Right renal pelvis (tissue), 4 donors: ENCODE data around the gene CTF1. TPM values are rescaled to one million over a fixed set of nuclear protein-coding genes. Genes with fewer than 3 reads are reported as not detected.
"Not testable (repeated sequence)": the region's sequence is repeated elsewhere in the genome, so short reads cannot be mapped to it uniquely, and the experiment has no call there.

Experiments used
- DNase-seq, 4 donors: peaks; one replicate each; pipeline ENCODE4 v3.0.0-alpha.2; 2013; ENCODE audit warnings: low read depth in 4 of 4, low spot score in 3 of 4, missing footprints in 1 of 4
- polyA plus RNA-seq, 4 donors: library from polyadenylated mRNA; unstranded; fragments of 120-200 nt; gene quantifications; one replicate each; pipeline ENCODE4 v1.2.1, GENCODE V29; 2013; ENCODE audit not compliant: insufficient read length in 4 of 4

The CTF1 gene
- polyA plus RNA-seq, 4 donors, result 6.6 to 7.5 (median 7.3) TPM

DNA sequence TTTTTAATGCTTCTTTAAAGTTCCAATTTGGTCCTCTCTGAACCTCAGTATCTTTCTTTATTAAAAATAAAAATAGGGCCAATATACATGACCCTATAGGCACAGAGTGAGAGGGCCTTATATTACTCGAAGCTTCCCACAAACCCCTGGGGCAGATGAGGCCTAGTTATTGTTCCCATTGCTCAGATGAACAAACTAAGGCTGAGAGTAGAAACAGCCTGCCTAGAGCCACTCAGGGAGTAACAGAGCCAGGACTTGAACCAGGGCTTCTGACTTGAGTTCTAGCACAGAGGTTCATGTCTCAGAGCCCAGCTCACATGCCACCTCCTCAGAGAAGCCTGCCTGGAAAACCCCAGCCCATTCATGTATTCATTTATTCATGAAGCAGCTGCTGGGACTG lies 10.3 kb upstream of the CTF1 start:
- no peak for DNase-seq

DNA sequence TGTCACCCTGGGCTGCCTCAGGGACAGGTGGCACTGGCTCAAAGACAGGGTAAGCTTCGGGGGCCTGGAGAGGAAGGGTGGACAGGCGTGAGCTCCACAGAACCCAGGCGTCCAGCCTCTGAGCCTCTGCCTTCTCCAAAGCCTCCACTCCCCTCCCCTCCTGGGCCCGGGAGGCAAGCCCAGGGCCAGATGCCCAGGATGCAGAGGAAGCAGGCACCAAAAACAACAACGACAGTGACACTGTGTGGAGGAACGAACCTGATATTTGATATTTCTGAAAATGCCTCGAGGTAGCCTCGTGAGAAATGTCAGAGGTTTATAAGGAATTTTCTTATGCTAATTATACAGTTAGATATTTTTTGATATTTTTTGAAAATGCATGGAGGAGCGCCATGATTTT lies 8.5 kb upstream of the CTF1 start:
- DNase-seq, result no peak

DNA sequence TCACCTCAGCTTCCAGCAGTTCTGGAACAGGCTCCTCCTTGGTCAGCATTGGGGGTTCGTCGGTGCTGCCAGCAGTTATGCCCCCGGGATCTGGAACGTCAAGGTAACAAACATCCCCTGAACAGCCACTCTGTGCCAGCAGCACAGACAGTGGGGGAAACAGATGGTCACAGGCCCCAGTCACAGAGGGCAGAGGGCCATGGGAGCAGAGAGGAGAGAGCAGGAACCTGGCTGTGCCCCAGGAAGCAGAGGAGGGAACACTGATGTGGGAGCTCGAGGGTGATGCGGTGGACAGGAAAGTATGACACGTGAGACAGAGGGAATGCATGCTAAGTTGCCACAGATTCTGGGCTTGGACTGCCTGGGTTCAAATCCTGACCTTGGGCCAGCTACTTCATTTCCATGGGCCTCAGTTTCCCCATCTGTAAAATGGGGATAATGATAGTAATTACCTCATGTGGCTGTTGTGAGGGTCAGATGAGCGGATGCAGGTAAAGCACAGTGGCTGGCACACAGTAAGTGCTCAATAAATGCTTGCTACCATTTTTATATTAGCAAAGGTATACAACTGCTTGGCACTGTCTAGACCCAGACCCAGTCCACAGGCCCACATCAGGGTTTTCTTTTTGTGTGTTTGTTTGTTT lies 7.4 kb upstream of the CTF1 start:
- DNase-seq, result no peak

DNA sequence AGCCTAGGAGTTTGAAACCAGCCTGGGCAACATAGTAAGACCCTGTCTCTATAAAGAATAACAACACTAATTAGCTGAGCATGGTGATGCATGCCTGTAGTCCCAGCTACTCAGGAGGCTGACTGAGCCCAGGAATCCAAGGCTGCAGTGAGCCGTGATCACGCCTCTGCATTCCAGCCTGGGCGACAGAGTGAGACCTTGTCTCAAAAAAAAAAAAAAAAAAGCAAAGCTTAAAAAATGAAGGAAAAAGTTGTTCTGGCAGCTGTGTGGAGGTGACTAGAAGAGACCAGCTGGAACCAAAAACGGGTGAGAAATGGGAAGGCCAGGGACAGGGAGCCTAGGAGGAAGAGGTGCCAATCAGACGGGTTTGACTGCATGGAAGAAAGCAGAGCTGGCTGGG lies 6.7 kb upstream of the CTF1 start:
- DNase-seq, result no peak

DNA sequence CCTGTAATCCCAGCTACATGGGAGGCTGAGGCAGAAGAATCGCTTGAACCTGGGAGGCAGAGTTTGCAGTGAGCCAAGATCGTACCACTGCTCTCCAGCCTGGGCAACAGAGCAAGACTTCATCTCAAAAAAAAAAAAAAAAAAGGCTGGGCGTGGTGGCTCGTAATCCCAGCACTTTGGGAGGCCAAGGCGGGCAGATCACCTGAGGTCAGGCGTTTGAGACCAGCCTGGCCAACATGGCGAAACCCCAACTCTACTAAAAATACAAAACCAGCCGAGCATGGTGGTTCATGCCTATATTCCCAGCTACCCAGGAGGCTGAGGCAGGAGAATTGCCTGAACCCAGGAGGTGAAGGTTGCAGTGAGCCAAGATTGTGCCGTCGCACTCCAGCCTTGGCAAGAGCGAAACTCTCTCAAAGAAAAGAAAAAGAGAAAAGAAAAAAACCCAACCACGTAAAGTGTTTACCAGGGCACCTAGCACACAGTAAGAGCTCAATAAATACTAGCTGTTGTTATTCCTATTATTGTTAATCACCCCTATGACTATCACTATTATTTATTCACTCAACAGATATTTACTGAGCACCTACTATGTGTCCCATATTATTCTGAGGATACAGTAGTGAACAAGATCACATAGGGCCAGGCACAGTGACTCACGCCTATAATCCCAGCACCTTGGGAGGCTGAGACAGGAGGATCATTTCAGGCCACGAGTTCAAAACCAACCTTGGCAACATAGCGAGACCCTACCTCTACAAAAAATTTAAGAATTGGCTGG lies 5.2 kb upstream of the CTF1 start:
- not testable (repeated sequence) for DNase-seq

DNA sequence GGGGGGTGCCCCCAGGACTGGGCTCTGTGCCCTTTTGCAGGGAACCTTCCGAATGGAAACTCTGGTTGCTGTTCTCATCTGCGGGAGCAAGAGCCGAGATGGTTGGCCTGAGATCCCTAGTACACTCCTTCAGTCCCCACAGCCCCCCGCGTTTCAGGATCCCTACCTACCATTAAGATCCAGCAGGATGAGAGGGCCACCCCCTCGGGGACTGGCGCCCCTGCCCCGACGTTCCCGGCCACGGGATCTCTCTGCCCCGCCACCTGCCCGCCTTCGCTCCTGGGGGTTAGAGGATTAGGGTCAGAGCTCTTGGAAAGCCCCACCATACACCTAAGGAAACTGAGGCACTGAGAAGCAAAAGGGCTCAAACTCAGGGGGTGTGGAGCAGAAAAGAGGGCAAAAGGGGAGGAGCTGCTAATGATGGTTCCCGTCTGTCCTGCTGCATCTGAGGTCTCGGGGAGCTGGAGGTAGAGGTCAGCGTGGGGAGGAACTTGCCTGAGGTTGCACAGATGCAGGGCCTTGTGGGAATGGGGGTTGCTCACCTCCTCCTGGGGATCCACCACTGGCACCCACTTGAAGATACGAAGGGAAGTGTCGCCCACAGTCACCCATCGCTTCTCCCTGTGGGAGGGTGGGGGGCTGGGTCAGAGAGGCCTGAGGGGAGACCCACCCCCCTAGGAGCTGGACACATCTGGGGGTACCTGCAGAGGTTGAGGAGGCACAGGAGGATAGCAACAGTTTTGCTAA lies 3.6 kb upstream of the CTF1 start:
- no peak for DNase-seq

DNA sequence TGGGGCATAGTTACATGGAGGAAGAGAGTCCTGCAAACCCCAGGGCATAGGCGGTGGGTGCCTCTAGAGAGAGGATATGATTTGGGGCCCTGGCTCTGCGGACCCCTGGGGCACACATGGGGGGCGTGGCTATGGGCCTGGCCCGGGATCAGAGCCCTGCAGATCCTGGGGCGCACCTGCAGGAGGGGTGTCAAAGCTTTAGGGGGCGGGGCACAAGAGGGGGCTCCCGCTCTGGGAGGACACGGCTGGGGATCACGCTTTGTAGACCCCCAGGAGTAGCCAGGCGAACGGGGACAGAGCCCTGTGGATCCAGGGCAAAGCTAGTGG lies 3.0 kb upstream of the CTF1 start:
- DNase-seq, result no peak

DNA sequence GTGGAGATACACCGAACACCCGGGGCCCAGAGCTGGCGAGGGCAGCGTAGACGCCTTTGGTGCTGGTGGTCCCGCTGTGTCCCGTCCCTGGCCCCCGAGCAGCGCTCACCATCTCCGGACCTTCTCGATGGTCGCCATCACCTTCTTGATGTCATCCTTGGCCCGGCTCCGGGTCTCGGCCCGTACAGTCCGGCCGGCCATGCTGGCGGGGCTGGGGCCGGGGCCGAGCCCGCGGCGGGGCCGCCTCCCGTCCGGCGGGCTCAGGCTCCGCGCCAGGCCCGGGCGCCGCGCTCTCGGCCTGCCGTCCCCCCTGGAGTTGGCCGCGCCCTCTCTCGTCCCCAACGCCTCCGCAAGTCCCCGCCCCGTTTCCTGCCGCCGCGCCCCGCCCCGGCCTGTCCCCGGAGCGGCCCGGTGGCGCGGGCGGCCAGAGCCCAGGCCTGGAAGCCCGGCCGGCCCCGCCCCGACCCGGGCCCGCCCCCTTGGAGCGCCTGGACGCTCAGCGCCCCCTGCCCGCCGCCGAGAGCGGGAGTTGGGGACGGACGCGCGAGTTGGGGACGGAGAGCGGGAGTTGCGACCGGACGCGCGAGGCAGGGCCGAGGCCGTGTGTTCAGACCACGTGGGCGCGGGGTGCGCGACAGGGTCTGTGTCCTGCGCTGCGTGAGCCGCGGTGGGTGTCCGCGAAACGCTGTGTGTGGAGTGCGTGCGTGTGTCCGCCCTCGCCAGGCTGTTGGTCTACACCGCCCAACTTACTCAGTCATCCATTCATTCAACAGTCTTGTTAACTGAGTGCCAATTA lies 2.5 kb upstream of the CTF1 start, which contains the start of gene BCL7C:
Gene BCL7C, minus strand, starts transcription at position 334 of the 796 bp plus-strand sequence. Its CDS starts 133 bp downstream, at position 201.
- DNase-seq, result peak; percentile 79 to 90 (median 88)

DNA sequence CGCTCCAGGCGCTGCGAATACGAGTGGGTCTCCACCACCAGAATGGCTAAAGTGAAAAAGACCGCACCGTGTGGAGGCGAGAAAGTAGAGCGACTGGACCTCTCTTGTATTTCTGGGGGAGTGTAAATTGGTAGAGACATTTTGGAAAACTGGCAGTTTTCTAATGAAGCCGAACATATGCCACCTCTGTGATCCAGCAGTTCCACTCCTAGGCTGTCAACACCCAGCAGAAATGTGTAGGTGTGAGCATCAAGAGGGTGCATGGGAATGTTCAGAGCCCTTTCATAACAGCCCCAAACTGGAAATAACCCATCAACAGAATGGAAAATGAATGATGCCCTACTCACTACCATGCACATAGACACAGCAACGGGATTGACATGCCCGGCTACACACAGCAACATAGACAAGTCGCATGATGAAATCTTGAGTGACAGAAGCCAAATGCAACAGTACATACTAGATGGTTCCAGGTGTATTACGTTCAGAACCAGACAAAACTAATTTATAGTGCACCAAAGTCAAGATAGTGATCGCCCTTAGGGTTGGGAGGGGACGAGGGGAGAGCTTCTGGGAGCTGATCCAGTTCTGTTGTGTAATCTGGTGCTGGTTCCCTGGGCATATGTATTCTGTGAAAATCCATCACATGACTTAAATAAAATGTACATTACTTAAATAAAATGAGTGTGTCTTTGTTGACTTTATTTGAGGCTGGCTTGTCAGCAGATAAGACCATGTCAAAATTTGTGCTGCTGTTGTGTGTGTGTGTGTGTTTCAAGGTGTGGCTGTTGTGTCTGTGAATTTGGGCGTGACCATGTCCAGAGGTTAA lies 1.7 kb upstream of the CTF1 start:
- DNase-seq, result no peak

DNA sequence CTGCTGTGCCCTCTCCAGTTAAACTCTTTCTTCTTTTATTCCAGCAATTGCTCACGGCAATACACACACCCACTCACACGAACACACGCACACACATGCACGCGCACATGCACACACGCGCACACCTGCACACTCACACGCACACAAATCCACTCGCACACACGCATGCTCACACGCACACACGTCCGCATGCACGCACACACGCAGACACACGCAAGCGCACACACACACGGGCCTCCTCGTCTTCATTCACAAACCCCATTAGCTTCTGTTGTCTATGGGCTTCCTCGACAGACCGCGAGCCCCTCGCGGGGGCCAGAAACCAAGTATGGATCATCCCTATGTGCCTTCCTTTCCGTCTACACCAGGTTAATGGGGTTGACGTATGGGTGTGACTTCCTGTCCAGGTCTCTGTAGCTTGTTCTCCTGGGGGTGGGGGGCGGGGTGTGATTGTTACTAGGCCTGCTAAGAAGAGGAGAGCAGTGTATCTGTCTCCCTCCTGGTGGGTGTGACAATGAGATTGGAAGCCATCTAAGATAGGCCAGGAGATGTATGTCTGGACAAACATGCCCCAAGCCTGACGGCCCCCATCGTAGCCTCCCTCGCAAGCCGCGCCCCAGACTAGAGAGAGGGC lies 670 bp upstream of the CTF1 start:
- DNase-seq, result peak in 1 of 4 donors; percentile 43

DNA sequence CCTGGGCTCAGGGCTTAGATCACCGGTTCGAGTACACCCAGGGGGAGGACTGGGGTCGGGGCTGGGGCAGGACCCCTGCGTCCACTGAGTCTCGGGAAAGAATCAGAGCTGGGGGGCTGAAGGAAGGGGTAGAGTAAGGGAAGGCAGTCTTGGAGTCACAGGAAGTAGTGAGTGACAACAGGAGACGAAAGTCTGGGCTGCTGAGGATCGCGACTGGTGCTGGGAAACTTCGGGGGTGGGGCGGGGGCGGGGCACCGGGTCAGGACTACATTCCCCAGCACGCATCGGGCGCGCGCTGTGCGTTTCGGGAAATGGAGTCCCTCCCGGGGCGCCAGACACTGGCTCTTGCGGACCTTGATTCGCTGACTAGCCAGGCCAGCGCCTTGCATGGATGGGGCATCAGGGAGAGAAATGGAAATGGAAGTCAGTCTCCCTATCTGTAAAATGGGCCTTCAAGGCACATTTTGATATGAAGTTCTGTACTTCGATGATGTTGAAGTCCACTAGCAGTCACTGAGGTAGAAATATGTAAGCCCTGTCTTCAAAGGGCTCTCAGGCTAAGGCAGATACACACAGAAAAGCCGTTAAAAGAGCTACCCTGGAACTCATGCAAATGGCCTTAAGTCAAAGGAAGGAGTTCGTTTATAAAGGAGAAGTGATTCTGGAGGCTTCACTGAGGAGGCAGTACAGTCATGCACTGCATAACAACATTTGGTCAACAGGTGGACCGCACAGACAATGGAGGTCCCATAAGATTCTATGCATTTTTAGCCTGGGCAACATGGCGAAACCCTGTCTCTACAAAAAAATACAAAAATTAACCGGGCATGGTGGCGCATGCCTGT lies 697 bp downstream of the CTF1 start:
- DNase-seq, result peak; percentile 79 to 86 (median 82)

DNA sequence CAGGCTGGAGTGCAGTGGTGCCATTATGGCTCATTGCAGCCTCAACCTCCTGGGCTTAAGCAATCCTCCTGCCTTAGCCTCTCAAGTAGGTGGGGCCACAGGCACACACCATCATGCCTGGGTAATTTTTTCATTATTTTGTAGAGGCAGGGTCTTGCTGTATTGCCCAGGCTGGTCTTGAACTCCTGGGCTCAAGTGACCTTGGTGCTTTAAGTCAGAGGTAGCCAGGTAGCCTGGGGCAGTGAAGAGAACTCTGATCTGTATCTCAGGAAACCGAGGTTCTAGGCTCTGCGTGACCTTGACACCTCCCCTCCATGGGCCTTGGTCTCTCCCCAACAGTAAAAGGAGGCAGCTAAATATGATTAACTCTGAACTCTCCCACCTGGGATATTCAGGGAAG lies 3.4 kb downstream of the CTF1 start:
- DNase-seq, result no peak

DNA sequence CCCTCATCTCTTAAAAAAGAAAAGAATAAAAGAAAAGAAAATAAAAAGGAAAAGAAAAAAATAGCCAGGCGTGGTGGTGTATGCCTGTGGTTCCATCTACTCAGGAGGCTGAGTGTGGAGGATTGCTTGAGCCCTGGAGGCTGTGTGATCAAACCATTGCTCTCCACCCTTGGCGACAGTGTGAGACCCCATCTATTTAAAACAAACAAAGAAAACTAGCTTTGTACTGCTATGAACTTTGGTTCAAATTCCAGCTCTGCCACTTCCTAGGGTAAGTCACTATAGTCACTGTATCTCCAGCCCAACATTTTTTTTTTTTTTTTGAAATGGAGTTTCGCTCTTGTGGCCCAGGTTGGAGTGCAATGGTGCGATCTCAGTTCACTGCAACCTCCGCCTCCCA lies 4.2 kb downstream of the CTF1 start:
- no peak for DNase-seq

DNA sequence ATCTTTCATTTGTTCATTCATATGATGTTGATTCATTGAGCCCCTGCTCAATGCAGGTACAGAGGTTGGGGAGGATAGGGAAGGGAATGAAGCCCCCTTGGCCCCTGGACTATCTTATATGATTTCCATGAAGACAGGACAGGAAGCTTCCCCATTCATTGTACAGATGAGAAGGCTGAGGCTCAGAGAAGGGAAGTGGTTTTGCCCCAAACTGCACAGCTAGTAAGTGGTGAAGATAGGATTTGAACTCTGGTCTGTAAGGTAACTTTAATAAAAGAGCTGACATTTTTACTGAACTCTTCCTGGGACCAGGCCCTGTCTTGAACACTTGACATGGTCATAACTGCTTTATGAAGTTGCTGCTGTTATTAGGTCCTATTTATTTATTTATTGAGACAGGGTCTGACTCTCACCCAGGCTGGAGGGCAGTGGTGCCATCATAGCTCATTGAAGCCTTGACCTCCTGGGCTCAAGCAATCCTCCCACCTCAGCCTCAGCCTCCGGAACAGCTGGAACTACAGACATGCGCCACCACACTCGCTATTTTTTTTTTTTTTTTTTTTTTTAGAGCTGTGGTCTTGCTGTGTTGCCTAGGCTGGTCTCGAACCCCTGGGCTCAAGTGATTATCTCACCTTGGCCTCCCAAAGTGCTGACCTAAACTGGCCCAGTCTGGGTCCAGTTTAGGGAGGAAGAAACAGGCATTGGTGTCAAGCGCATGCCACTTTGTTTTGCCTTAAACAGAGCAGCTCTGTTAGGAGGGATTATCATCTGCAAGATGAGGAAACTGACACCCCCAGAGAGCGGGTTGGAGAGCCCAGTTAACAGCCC lies 5.0 kb downstream of the CTF1 start:
- DNase-seq, result no peak

DNA sequence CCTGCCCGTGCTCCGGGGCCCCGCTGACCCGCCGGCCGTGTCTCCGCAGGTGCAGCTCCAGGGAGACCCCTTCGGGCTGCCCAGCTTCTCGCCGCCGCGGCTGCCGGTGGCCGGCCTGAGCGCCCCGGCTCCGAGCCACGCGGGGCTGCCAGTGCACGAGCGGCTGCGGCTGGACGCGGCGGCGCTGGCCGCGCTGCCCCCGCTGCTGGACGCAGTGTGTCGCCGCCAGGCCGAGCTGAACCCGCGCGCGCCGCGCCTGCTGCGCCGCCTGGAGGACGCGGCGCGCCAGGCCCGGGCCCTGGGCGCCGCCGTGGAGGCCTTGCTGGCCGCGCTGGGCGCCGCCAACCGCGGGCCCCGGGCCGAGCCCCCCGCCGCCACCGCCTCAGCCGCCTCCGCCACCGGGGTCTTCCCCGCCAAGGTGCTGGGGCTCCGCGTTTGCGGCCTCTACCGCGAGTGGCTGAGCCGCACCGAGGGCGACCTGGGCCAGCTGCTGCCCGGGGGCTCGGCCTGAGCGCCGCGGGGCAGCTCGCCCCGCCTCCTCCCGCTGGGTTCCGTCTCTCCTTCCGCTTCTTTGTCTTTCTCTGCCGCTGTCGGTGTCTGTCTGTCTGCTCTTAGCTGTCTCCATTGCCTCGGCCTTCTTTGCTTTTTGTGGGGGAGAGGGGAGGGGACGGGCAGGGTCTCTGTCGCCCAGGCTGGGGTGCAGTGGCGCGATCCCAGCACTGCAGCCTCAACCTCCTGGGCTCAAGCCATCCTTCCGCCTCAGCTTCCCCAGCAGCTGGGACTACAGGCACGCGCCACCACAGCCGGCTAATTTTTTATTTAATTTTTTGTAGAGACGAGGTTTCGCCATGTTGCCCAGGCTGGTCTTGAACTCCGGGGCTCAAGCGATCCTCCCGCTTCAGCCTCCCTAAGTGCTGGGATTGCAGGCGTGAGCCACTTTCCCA lies 5.9 kb downstream of the CTF1 start:
- DNase-seq, result peak in 1 of 4 donors; percentile 70

DNA sequence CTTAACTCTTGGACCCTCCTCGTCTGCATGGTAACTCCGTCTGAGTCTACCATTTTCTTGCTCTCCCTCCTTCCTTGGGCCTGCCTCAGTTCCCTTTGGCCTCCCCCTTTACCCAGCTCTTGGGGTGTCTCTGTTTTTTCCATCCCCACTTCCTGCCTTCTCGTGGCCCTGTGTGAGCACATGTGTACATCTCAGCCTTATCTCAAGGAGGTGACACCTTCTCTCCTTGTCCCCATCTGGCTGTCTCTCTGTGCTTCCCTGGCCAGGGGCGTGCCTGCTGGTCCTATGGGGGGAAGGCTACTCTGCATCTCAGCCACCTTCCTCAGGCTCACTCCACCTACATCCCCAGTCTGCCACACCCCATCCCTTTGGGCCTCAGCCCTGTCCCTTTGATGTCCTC lies 6.6 kb downstream of the CTF1 start:
- no peak for DNase-seq

DNA sequence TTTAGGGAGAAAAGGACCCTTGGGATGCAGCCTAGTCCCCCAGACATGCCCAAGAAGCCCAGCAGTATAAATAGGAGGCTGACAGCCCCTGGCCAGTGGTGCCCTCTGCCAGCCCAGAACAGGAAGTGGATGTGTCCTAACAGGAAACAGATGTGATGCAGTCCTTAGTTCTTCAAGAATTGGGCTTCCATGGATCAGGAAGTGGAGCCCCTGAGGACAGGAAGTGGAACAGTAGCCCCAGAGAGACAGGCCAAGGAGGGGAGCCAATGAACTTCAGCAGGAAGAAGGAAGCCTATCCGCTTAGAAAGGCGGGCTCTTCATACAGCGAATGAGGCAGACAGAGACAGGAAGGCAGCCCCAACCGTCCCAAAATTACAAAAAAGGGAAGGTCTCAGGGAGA lies 7.2 kb downstream of the CTF1 start:
- no peak for DNase-seq
